ENCODE data around the gene IBSP. TPM values are rescaled to one million over a fixed set of nuclear protein-coding genes. Genes with fewer than 3 reads are reported as not detected.

IBSP gene
- total RNA-seq, 1 experiment from 2014 or later = not detected

- CTCF ChIA-PET = no interaction called here
These were observed 23.8 kb downstream of the IBSP start for GRCh38 chr4:87823200-87823599.

GRCh38 chr4:87823724-87824123, 24.4 kb downstream of the IBSP start:
- H3K4me3 ChIP-seq (ENCODE audit: low read depth, low read length) = no peak overlapping the region
- H3K36me3 Mint-ChIP-seq (ENCODE audit: insufficient read depth, unreplicated experiment) = no peaks in the 10 kb centered on the region
- intact Hi-C loops (cut with micrococcal nuclease; ENCODE audit: unreplicated experiment) = no loop called here
- CTCF ChIA-PET = no interaction called here
- no peaks in the 10 kb centered on the region for H3K36me3 ChIP-seq (ENCODE audit: control insufficient read depth, insufficient read depth, low read length)
- no peaks in the 10 kb centered on the region for H3K9me3 Mint-ChIP-seq (ENCODE audit: unreplicated experiment)
- peaks cover 7% of the 10 kb centered on the region for H3K4me1 Mint-ChIP-seq (ENCODE audit: low read depth, unreplicated experiment)
- H3K4me3 Mint-ChIP-seq (ENCODE audit: unreplicated experiment) = no peak overlapping the region
- POLR2A ChIA-PET = no interaction called here
- H3K27me3 Mint-ChIP-seq (ENCODE audit: insufficient read depth, unreplicated experiment) = peaks cover 2% of the 10 kb centered on the region
- H3K27me3 ChIP-seq (replicated peaks; ENCODE audit: control insufficient read depth, insufficient read depth, low read length) = no peaks in the 10 kb centered on the region
- no peaks in the 10 kb centered on the region for H3K9me3 ChIP-seq
- H3K27ac Mint-ChIP-seq (ENCODE audit: unreplicated experiment) = no peak overlapping the region
- H3K4me1 ChIP-seq = 0 out of 2 replicates have a peak, but pooled peaks cover 6% of the 10 kb centered on the region
- BruUV-seq (replicated peaks) = no TSS peak
- TF ChIP-seq CTCF (IDR thresholded peaks at IDR 0.05; ENCODE audit: insufficient read depth in 1 of 2, low read depth in 1 of 2, low read length in 1 of 2, severe bottlenecking in 1 of 2, unreplicated experiment in 1 of 2) = no peak
- DNase-seq = no peak

More at GRCh38 chr4:87823200-87823599, 23.8 kb downstream of the IBSP start:
- H3K4me3 ChIP-seq (ENCODE audit: low read depth, low read length) = no peak overlapping the region
- POLR2A ChIA-PET = no interaction called here
- no peaks in the 10 kb centered on the region for H3K27me3 ChIP-seq (replicated peaks; ENCODE audit: control insufficient read depth, insufficient read depth, low read length)
- H3K4me1 ChIP-seq = 0 out of 2 replicates have a peak, but pooled peaks cover 6% of the 10 kb centered on the region
- no peaks in the 10 kb centered on the region for H3K9me3 ChIP-seq
- no peaks in the 10 kb centered on the region for H3K9me3 Mint-ChIP-seq (ENCODE audit: unreplicated experiment)
- H3K36me3 Mint-ChIP-seq (ENCODE audit: insufficient read depth, unreplicated experiment) = no peaks in the 10 kb centered on the region
- DNase-seq = no peak
- H3K27me3 Mint-ChIP-seq (ENCODE audit: insufficient read depth, unreplicated experiment) = peaks cover under 1% of the 10 kb centered on the region
- TF ChIP-seq CTCF (IDR thresholded peaks at IDR 0.05; ENCODE audit: insufficient read depth in 1 of 2, low read depth in 1 of 2, low read length in 1 of 2, severe bottlenecking in 1 of 2, unreplicated experiment in 1 of 2) = no peak
- H3K27ac Mint-ChIP-seq (ENCODE audit: unreplicated experiment) = no peak overlapping the region
- H3K36me3 ChIP-seq (ENCODE audit: control insufficient read depth, insufficient read depth, low read length) = no peaks in the 10 kb centered on the region
- intact Hi-C loops (cut with micrococcal nuclease; ENCODE audit: unreplicated experiment) = no loop called here
- peaks cover 7% of the 10 kb centered on the region for H3K4me1 Mint-ChIP-seq (ENCODE audit: low read depth, unreplicated experiment)
- no TSS peak for BruUV-seq (replicated peaks)
- no peak overlapping the region for H3K4me3 Mint-ChIP-seq (ENCODE audit: unreplicated experiment)

- H3K4me1 Mint-ChIP-seq (ENCODE audit: low read depth, unreplicated experiment) = peaks cover 7% of the 10 kb centered on the region
- no TSS peak for BruUV-seq (replicated peaks)
- CTCF ChIA-PET = interaction anchor here (1.1 kb wide), 1 partner anchor 14 kb away, joined by 5 read pairs; no protein-coding TSS in a partner anchor
These were observed 25.0 kb downstream of the IBSP start for GRCh38 chr4:87824352-87824751.

More at GRCh38 chr4:87824352-87824751, 25.0 kb downstream of the IBSP start:
- intact Hi-C loops (cut with micrococcal nuclease; ENCODE audit: unreplicated experiment) = no loop called here
- Histone ChIP-seq H3K4me1 (0 out of 2 replicates have a peak, but pooled peaks cover 3% of the 10 kb centered on the region), H3K9me3 (no peaks in the 10 kb centered on the region), H3K27me3 (replicated peaks; ENCODE audit: control insufficient read depth, insufficient read depth, low read length) (no peaks in the 10 kb centered on the region), H3K4me3 (ENCODE audit: low read depth, low read length) (no peak overlapping the region), H3K36me3 (ENCODE audit: control insufficient read depth, insufficient read depth, low read length) (no peaks in the 10 kb centered on the region)
- Mint-ChIP-seq H3K9me3 (ENCODE audit: unreplicated experiment) (no peaks in the 10 kb centered on the region), H3K27me3 (ENCODE audit: insufficient read depth, unreplicated experiment) (peaks cover 2% of the 10 kb centered on the region), H3K36me3 (ENCODE audit: insufficient read depth, unreplicated experiment) (no peaks in the 10 kb centered on the region), H3K4me3 (ENCODE audit: unreplicated experiment) (no peak overlapping the region), H3K27ac (ENCODE audit: unreplicated experiment) (no peak overlapping the region)
- POLR2A ChIA-PET = no interaction called here
- no peak for TF ChIP-seq CTCF (IDR thresholded peaks at IDR 0.05; ENCODE audit: insufficient read depth in 1 of 2, low read depth in 1 of 2, low read length in 1 of 2, severe bottlenecking in 1 of 2, unreplicated experiment in 1 of 2)
- DNase-seq = no peak

Measured in Caco-2 (cell line).